Fibroblast of lung (primary cell): ENCODE data around the gene RBM20. TPM values are rescaled to one million over a fixed set of nuclear protein-coding genes. Genes with fewer than 3 reads are reported as not detected.

Experiments
- DNase-seq, 2 donors: peaks; one replicate each; pipeline versions ENCODE4 v3.0.0 to v3.0.0-alpha.2; 2010; ENCODE audit warnings: low read depth in 2 of 2
- H2AFZ ChIP-seq: 2 replicates; pipeline ENCODE4 v1.5.1; 2012; ENCODE audit warnings: low read length, control low read depth, inconsistent platforms
- H3K27ac ChIP-seq: 2 replicates; pipeline ENCODE4 v1.5.1; 2011; ENCODE audit warnings: low read length, control low read depth; ENCODE audit not compliant: insufficient read depth
- H3K27me3 ChIP-seq: 2 replicates; pipeline ENCODE4 v1.5.1; 2011; ENCODE audit warnings: mild to moderate bottlenecking, low read length; ENCODE audit not compliant: control insufficient read depth, insufficient read depth
- H3K36me3 ChIP-seq: 2 replicates; pipeline ENCODE4 v1.5.1; 2011; ENCODE audit warnings: low read length; ENCODE audit not compliant: control insufficient read depth, insufficient read depth
- H3K4me1 ChIP-seq: 2 replicates; pipeline ENCODE4 v1.5.1; 2011; ENCODE audit warnings: low read length; ENCODE audit not compliant: control insufficient read depth, insufficient read depth; ENCODE audit errors: extremely low read depth
- H3K4me2 ChIP-seq: 2 replicates; pipeline ENCODE4 v1.5.1; 2011; ENCODE audit warnings: low read length, control low read depth; ENCODE audit not compliant: insufficient read depth; ENCODE audit errors: extremely low read depth
- H3K4me3 ChIP-seq, 4 experiments: fragments of 200-600 bp in 1 of 4; sonication (generic) in 1 of 4; replicated peaks in 1 of 4; 2 replicates each; pipeline ENCODE4 v1.5.1; 2011 to 2016; ENCODE audit warnings: low read length in 4 of 4, low read depth in 3 of 4, mild to moderate bottlenecking in 3 of 4, control low read depth in 2 of 4, inconsistent platforms in 1 of 4, mixed read lengths in 1 of 4; ENCODE audit not compliant: insufficient read depth in 1 of 4; ENCODE audit errors: control extremely low read depth in 1 of 4
- H3K79me2 ChIP-seq: 2 replicates; pipeline ENCODE4 v1.5.1; 2012; ENCODE audit warnings: mild to moderate bottlenecking, low read length, inconsistent platforms; ENCODE audit not compliant: control insufficient read depth, insufficient read depth
- H3K9ac ChIP-seq: 2 replicates; pipeline ENCODE4 v1.5.1; 2011; ENCODE audit warnings: mild to moderate bottlenecking, low read length, control low read depth; ENCODE audit not compliant: insufficient read depth
- H3K9me3 ChIP-seq: 2 replicates; pipeline ENCODE4 v1.5.1; 2012; ENCODE audit warnings: low read depth, low read length; ENCODE audit not compliant: control insufficient read depth, insufficient read depth
- H4K20me1 ChIP-seq: 2 replicates; pipeline ENCODE4 v1.5.1; 2011; ENCODE audit warnings: low read length; ENCODE audit not compliant: control insufficient read depth, insufficient read depth; ENCODE audit errors: extremely low read depth
- CTCF ChIP-seq, 2 donors: IDR thresholded peaks in 1 of 2; conservative IDR thresholded peaks in 1 of 2; 1 replicate in 1 of 2; 2 replicates in 1 of 2; pipeline ENCODE4 v1.5.1; 2011 to 2012; ENCODE audit warnings: low read length in 2 of 2, control low read depth in 1 of 2, inconsistent platforms in 1 of 2, low read depth in 1 of 2, mild to moderate bottlenecking in 1 of 2
- EZH2 ChIP-seq: IDR thresholded peaks from 2 replicates; pipeline ENCODE4 v1.5.1; 2012; ENCODE audit warnings: low read length, control low read depth, mild to moderate bottlenecking; ENCODE audit errors: missing control alignments
- polyA plus RNA-seq, 2 donors: library from polyadenylated mRNA; depleted of rRNA in 1 of 2; stranded (reverse) in 1 of 2; unstranded in 1 of 2; fragments of >200 nt; gene quantifications; 2 replicates each; pipeline ENCODE4 v1.2.1, GENCODE V29; 2011 to 2012; ENCODE audit warnings: missing spikeins in 1 of 2
- total RNA-seq: library from RNA; depleted of rRNA; stranded (reverse); fragments of >200 nt; gene quantifications from 2 replicates; pipeline ENCODE4 v1.2.1, GENCODE V29; 2014

The RBM20 gene
- total and polyA plus RNA-seq, 2 donors (not counting 1 experiment from before 2014, with no cell fraction given), result under 0.01 to 0.05 TPM

- Histone ChIP-seq H3K79me2 (no peaks in the 10 kb centered on the region), H2AFZ (no peak overlapping the region), H3K27ac (no peak overlapping the region), H4K20me1 (no peaks in the 10 kb centered on the region), H3K27me3 (peaks cover 4% of the 10 kb centered on the region), H3K9ac (no peak overlapping the region), H3K9me3 (no peaks in the 10 kb centered on the region), H3K4me1 (no peaks in the 10 kb centered on the region), H3K36me3 (no peaks in the 10 kb centered on the region), H3K4me3 (no peak overlapping the region), H3K4me2 (no peak overlapping the region)
- TF ChIP-seq CTCF (conservative IDR thresholded peaks at IDR 0.05 in 1 of 2, IDR thresholded peaks at IDR 0.05 in 1 of 2; ENCODE audit: low read depth in 1 of 2, low read length in 2 of 2), result no peak
- TF ChIP-seq EZH2, result no peak
- DNase-seq, result no peak
Measured at GRCh38 chr10:110771486-110771885, 127.3 kb downstream of the RBM20 start.

GRCh38 chr10:110771991-110772390 lies 127.9 kb downstream of the RBM20 start:
- H4K20me1 ChIP-seq, result no peaks in the 10 kb centered on the region
- peaks cover 4% of the 10 kb centered on the region for H3K27me3 ChIP-seq
- H3K79me2 ChIP-seq, result no peaks in the 10 kb centered on the region
- no peak overlapping the region for H3K27ac ChIP-seq
- H3K4me3 ChIP-seq, result no peak overlapping the region
- H2AFZ ChIP-seq, result no peak overlapping the region
- H3K9ac ChIP-seq, result no peak overlapping the region
- no peak for TF ChIP-seq EZH2
- no peak for TF ChIP-seq CTCF (conservative IDR thresholded peaks at IDR 0.05 in 1 of 2, IDR thresholded peaks at IDR 0.05 in 1 of 2; ENCODE audit: low read depth in 1 of 2, low read length in 2 of 2)
- no peak overlapping the region for H3K4me2 ChIP-seq
- H3K36me3 ChIP-seq, result no peaks in the 10 kb centered on the region
- no peaks in the 10 kb centered on the region for H3K4me1 ChIP-seq
- H3K9me3 ChIP-seq, result no peaks in the 10 kb centered on the region
- no peak for DNase-seq

GRCh38 chr10:110772454-110773025 lies 128.4 kb downstream of the RBM20 start:
- DNase-seq, result no peak
- H3K4me2 ChIP-seq, result no peak overlapping the region
- no peaks in the 10 kb centered on the region for H3K36me3 ChIP-seq
- no peaks in the 10 kb centered on the region for H4K20me1 ChIP-seq
- H3K9me3 ChIP-seq, result no peaks in the 10 kb centered on the region
- no peaks in the 10 kb centered on the region for H3K79me2 ChIP-seq
- no peaks in the 10 kb centered on the region for H3K4me1 ChIP-seq
- no peak overlapping the region for H3K27ac ChIP-seq
- H2AFZ ChIP-seq, result no peak overlapping the region
- H3K9ac ChIP-seq, result no peak overlapping the region
- TF ChIP-seq CTCF (conservative IDR thresholded peaks at IDR 0.05 in 1 of 2, IDR thresholded peaks at IDR 0.05 in 1 of 2; ENCODE audit: low read depth in 1 of 2, low read length in 2 of 2) (no peak), EZH2 (no peak)
- H3K27me3 ChIP-seq, result peaks cover 4% of the 10 kb centered on the region
- H3K4me3 ChIP-seq, result no peak overlapping the region
